MV-4-11 (cell line): Measurements from ENCODE around the gene COL24A1.
A peak's percentile ranks its signal among the peaks of the same experiment; 100 is the strongest.
"Not testable (repeated sequence)": the region's sequence is repeated elsewhere in the genome, so short reads cannot be mapped to it uniquely, and the experiment has no call there.

Source experiments
- DNase-seq: peaks from one replicate; lab custom pipeline; 2025; lab: John Stamatoyannopoulos, UW

The COL24A1 gene

DNA sequence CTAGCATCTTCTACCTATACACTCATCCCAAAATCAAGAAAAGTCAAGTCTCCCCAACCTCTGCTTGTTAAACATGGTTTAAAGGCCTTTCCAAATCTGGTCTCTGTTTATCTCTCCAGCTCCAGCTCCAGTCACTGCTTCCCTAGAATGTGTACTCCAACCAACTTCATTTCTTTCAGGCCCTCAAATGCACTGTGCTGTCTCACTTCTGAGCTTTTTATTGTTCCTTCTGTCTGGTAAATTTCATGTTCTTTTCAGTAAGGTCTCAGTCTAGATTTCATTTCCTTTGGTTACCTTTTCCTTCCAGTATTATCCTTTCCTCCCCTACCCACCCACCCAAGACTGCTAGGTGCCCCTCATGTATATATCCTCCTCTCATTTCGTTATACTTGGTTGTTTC, 3.7 kb downstream of the COL24A1 start:
- no peak for DNase-seq

DNA sequence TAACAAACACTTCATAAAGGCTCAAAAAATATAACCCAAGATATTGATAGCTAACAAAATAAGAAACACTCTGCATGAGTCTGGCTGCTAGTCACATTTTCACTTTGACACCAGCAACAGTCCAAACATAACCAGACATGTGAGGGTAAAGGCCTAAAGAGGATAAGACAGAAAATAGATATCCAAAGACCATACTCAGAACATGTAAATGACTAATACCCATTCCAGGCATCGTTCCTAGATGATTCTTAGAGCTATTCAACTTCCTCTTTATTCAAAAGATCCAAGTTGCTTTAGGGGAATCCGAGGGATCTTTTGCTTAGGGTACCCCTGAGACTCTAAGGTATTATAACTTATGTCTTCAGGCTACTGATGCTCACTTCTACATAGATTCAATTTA, 5.1 kb downstream of the COL24A1 start:
- DNase-seq = no peak

DNA sequence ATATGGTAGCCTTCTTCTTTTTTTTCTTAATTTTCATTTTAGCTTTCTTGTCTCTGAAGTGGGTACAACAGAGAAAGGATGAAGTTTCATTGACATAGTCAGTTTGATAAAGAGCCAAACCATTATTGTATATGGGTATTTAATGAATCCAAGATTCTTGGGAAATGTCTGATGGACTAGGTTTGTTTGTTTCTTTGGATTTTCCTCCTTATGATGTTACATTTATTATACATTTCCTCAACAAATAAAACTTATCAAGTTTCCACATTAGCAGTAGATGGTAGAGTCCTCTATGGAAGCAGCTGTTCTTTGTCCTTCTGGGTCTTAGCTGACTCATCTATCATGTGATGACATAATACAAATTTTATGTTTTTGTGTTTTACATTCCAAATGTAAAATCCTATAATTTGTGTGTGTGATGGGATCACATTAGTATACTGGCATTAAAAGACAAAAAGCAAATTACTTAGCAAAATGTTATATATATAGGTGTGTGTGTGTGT, 6.0 kb downstream of the COL24A1 start:
- DNase-seq = no peak

- no peak for DNase-seq
Measured at GRCh38 chr1:86149591-86149990, 7.0 kb downstream of the COL24A1 start.

GRCh38 chr1:86147755-86148154, 8.8 kb downstream of the COL24A1 start:
- DNase-seq = no peak

DNA sequence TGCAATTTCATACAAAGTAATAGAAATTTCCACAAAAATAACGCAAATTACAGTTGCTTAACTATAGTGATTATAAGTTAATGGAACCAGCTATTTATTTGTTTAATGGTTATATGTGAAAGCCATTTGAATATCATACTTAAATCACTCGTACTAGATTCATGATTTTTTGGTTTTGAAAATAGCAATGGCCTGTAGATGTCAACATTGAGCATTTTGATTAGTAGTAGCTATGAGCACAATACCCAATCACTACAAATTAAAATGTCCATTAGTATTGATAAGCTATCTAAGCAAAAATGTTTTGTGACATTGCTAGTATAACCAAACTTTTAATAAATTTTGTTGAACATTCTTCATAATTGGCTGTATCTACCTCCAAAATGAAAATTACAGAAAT, 10.0 kb downstream of the COL24A1 start:
- DNase-seq = no peak

GRCh38 chr1:86140281-86140880, 16.2 kb downstream of the COL24A1 start:
- DNase-seq = no peak

DNA sequence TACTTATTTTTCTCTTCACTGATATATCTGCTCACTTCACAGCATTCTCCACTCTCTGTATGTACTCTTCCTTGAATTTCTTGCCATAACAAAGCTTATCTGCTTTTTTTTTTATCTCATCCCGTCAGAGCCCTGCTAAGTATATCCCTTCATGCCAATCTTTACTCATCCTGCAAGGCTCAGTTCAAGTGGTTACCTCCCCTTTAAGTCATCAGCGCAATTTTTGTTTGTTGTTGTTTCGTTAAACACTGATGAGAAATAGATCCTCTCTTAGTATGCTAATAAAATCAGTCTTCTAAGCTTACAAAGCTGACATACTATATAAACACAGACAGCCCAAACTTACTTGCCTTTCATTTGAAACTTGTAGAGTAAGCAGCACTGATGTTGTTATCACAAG, 17.8 kb downstream of the COL24A1 start:
- DNase-seq = no peak

DNA sequence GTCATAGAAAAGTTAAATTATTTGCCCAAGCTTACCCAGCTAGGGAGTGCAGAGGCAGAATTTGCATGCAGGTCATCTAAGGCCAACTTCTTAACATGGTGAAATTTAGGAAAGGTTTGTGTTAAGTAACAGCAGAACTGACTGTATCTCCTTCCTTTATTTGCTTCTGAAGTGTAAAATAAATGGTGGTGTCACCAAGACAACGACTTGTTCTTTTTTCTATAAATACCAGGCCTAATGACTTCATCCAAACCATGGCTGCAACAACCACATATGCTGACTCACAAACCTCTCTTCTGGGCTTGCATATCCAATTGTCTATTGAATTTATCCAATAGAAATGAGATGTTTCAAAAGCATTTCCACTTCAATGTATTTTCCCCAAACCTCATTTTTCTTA, 19.1 kb downstream of the COL24A1 start:
- peak; percentile 97 for DNase-seq

- no peak for DNase-seq
Measured at GRCh38 chr1:86119214-86119764, 37.3 kb downstream of the COL24A1 start.

GRCh38 chr1:86114816-86115400, 41.7 kb downstream of the COL24A1 start:
- no peak for DNase-seq

- no peak for DNase-seq
Measured at GRCh38 chr1:86114236-86114635, 42.3 kb downstream of the COL24A1 start.

GRCh38 chr1:86111590-86111989, 45.0 kb downstream of the COL24A1 start:
- DNase-seq = not testable (repeated sequence)

- DNase-seq = no peak
Measured at GRCh38 chr1:86110451-86111129, 46.0 kb downstream of the COL24A1 start.

DNA sequence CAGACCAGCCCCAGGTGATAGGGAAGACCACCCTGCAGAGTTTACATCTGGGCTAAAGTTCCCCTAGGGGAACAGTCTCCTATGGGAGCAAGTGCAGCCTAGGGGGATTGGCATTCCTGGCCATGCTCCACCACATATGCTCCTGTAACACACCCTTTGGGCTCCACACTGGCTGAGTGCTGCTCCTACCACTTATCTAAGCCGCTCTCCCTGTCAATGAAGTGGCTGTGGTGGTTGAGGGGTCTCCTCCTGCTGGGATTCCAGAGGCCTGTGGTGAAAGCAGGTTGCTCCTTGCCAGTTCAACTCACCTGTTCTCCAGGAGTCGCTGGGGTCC, 51.1 kb downstream of the COL24A1 start:
- no peak for DNase-seq

GRCh38 chr1:86104606-86105532, 51.7 kb downstream of the COL24A1 start:
- no peak for DNase-seq

GRCh38 chr1:86101616-86102015, 55.0 kb downstream of the COL24A1 start:
- no peak for DNase-seq

- DNase-seq = no peak
Measured at GRCh38 chr1:86100401-86100800, 56.2 kb downstream of the COL24A1 start.

DNA sequence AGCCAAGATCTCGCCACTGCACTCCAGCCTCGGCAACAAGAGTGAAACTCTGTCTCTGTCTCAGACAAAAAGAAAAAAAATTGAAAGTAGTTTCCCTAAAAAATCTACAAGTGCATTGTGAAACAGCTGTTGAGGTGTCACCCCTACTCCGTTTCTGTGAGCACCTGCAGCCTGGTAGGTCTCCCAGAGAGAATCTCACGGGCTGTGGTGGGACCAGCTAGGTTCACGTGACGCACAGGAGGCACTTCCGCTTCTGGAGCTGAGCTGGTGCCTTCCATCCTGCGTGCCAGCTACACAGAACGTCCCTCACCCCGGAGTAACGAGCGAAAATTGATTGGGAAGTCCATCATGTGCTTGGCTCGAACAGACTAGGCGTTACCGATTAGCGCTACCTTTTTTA, 66.8 kb downstream of the COL24A1 start:
- DNase-seq = no peak

- no peak for DNase-seq
Measured at GRCh38 chr1:86085741-86086409, 70.7 kb downstream of the COL24A1 start.

- DNase-seq = no peak
Measured at GRCh38 chr1:86084998-86085397, 71.6 kb downstream of the COL24A1 start.

- DNase-seq = no peak
Measured at GRCh38 chr1:86082183-86082582, 74.4 kb downstream of the COL24A1 start.
